Measurements from ENCODE around the gene PIK3CA. TPM values are rescaled to one million over a fixed set of nuclear protein-coding genes. Genes with fewer than 3 reads are reported as not detected.

Gene PIK3CA
- total and polyA plus RNA-seq, 2 donors (not counting 3 experiments of a cell fraction or from before 2014, with no cell fraction given) = 4.2 to 25.8 TPM

- Histone ChIP-seq H3K27ac (ENCODE audit: insufficient read depth, low read depth, low read length) (no peak overlapping the region), H3K9me3 (replicated peaks; ENCODE audit: control insufficient read depth, insufficient read depth, low read length) (no peaks in the 10 kb centered on the region), H3K79me2 (ENCODE audit: control insufficient read depth, insufficient read depth, low read length) (peaks cover 84% of the 10 kb centered on the region), H2AFZ (ENCODE audit: low read depth, low read length) (no peak overlapping the region), H3K9me1 (replicated peaks; ENCODE audit: control insufficient read depth, extremely low read depth, insufficient read depth, low read length) (peaks cover 2% of the 10 kb centered on the region), H3K4me1 (ENCODE audit: control insufficient read depth, extremely low read depth, insufficient read depth, low read length) (no peaks in the 10 kb centered on the region), H3K27me3 (ENCODE audit: control insufficient read depth in 2 of 2, insufficient read depth in 2 of 2, low read length in 2 of 2) (no peaks in the 10 kb centered on the region), H4K20me1 (replicated peaks; ENCODE audit: control insufficient read depth, extremely low read depth, insufficient read depth, low read length) (peaks cover 20% of the 10 kb centered on the region), H3K4me3 (replicated peaks in 1 of 3; ENCODE audit: insufficient read depth in 1 of 3, low read depth in 1 of 3, low read length in 3 of 3) (no peak overlapping the region), H3K36me3 (ENCODE audit: control insufficient read depth in 2 of 2, extremely low read depth in 1 of 2, insufficient read depth in 2 of 2, low read length in 2 of 2) (no peaks in the 10 kb centered on the region), H3K9ac (replicated peaks; ENCODE audit: extremely low read depth, insufficient read depth, low read length) (no peak overlapping the region), H3K4me2 (ENCODE audit: insufficient read depth, low read length) (no peak overlapping the region)
- intact Hi-C loops (cut with micrococcal nuclease) = no loop called here
- TF ChIP-seq, protein P1, sequence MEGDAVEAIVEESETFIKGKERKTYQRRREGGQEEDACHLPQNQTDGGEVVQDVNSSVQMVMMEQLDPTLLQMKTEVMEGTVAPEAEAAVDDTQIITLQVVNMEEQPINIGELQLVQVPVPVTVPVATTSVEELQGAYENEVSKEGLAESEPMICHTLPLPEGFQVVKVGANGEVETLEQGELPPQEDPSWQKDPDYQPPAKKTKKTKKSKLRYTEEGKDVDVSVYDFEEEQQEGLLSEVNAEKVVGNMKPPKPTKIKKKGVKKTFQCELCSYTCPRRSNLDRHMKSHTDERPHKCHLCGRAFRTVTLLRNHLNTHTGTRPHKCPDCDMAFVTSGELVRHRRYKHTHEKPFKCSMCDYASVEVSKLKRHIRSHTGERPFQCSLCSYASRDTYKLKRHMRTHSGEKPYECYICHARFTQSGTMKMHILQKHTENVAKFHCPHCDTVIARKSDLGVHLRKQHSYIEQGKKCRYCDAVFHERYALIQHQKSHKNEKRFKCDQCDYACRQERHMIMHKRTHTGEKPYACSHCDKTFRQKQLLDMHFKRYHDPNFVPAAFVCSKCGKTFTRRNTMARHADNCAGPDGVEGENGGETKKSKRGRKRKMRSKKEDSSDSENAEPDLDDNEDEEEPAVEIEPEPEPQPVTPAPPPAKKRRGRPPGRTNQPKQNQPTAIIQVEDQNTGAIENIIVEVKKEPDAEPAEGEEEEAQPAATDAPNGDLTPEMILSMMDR (IDR thresholded peaks at IDR 0.05; ENCODE audit: extremely low read depth in 1 of 2, insufficient read depth in 1 of 2, low read depth in 1 of 2, low read length in 2 of 2) = no peak
- TF ChIP-seq GATA2 (IDR thresholded peaks at IDR 0.05; ENCODE audit: insufficient read depth, insufficient read length, low read depth, low read length) (no peak), FOS (IDR thresholded peaks at IDR 0.05; ENCODE audit: borderline replicate concordance, insufficient read depth, low read length) (no peak), MYC (IDR thresholded peaks at IDR 0.05; ENCODE audit: low read depth, low read length) (no peak), POLR2AphosphoS5 (IDR thresholded peaks at IDR 0.05; ENCODE audit: insufficient read depth, low read depth, low read length) (no peak), JUN (IDR thresholded peaks at IDR 0.05; ENCODE audit: borderline replicate concordance, insufficient read depth, insufficient read length, low read depth) (no peak), POLR2A (IDR thresholded peaks at IDR 0.05; ENCODE audit: low read depth, low read length) (no peak), EZH2 (IDR thresholded peaks at IDR 0.05; ENCODE audit: borderline replicate concordance, low read depth, low read length, severe bottlenecking) (no peak)
- TF ChIP-seq, protein P2, sequence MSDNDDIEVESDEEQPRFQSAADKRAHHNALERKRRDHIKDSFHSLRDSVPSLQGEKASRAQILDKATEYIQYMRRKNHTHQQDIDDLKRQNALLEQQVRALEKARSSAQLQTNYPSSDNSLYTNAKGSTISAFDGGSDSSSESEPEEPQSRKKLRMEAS (IDR thresholded peaks at IDR 0.05; ENCODE audit: insufficient read depth, insufficient read length) = no peak
- ChIA-PET POLR2A (no interaction called here), CTCF (interaction anchor here (0.7 to 1.2 kb wide), 2 partner anchors 10 to 106 kb away, joined by 3 read pairs; no protein-coding TSS in a partner anchor)
- FAIRE-seq = no peak
- no TSS peak for BruUV-seq (replicated peaks)
- dilution Hi-C loops (cut with MboI; ENCODE audit: extremely low pct_ligation_motif_present, low sequenced_read_pairs) = no loop called here
- DNase-seq (ENCODE audit: low read depth, low spot score) = no peak
Observed at GRCh38 chr3:179156170-179156569, 8.0 kb downstream of the PIK3CA start.

Measured in endothelial cell of umbilical vein (primary cell).